HG03025 (cell line): ENCODE measurements around the gene TPM1.

Experiments
- ATAC-seq: cut with Tn5 transposase; IDR thresholded peaks from one replicate; pipeline ENCODE4 v1.9.1; 2021; ENCODE audit warnings: mild to moderate bottlenecking, moderate library complexity; ENCODE audit not compliant: unreplicated experiment, low FRiP score

TPM1 gene

GRCh38 chr15:63052961-63053698 is 10.6 kb downstream of the TPM1 start:
- no peak for ATAC-seq

GRCh38 chr15:63054281-63054683 is 11.7 kb downstream of the TPM1 start:
- no peak for ATAC-seq

DNA sequence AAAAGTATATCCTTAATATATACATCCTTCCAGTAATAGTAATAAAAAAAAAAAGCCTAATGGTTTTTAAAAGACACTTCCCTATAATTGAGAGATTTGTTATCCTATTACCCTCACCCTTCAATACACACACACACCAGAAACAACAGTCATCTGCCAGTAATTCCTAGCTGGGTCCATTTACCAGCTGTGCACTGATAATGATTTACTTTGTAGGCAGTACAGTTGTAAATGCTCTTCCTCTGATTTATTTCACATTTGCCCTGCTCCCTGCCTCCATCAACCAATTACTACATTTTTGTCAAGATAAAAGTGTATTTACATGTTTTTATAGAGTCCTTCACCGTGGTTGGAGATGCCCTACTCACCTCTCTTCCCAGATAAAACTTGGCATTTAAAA is 12.4 kb downstream of the TPM1 start:
- ATAC-seq: no peak

GRCh38 chr15:63056829-63057228 is 14.3 kb downstream of the TPM1 start:
- no peak for ATAC-seq

GRCh38 chr15:63057468-63058345 is 15.2 kb downstream of the TPM1 start:
- ATAC-seq: no peak

GRCh38 chr15:63059075-63059474 is 16.5 kb downstream of the TPM1 start:
- ATAC-seq: no peak

DNA sequence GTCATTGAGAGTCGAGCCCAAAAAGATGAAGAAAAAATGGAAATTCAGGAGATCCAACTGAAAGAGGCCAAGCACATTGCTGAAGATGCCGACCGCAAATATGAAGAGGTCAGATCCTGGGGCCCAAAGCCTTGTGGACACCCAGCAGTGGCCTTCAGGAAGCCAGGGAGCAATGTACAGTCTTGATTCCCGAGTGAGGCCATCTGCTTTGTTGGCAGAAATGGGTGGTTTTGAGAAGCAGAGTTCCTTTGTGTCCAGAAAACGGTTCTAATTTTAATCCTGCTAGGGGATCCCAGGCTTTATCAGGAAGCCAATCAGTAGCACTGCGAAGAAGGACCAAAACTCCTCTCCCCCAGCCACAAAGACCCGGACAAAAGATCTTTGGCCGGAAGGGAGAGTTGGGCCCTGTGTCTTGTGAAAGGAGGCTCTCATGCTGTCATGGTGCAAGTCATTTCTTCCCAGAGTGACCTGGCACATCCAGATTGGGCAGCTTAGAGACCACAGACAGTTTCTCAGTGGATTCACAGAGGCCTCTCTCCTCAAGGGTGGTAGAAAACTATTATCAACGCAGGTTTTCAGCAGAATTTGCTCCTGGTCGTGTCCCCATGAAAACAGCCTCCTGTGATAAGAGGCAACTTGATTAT is 17.1 kb downstream of the TPM1 start:
- ATAC-seq: no peak

DNA sequence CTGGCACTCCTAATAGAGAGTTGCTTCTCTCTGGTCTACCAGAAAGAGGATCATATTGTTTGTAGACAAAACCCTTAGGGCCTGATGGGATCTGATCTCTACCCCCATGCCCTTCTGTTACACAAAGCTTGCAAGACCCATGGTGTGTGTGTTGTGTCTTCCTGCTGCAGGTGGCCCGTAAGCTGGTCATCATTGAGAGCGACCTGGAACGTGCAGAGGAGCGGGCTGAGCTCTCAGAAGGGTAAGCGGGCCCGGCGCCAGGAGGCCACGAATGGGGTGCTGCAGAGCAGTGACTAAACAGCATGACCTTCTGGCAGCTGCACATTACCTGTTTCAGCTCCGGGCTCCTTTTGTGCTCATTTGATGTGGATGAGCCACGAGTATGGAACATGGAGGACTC is 18.2 kb downstream of the TPM1 start:
- ATAC-seq: no peak

DNA sequence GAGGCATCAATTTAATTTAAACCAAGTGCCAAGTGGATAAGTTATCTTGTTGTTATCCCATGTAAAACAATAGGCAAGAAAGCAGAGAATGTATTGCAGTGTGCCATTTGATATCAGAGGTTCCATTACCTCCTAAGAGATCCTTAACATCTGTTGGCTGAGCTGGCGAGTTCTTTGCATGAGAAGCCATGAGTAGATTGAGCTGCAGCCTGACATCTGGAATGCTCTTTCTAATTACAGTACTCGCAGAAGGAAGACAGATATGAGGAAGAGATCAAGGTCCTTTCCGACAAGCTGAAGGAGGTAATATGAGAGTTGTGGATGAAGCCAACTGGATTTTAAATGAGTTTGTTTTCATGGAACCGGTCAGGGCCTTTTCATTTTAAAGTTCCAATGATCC is 19.4 kb downstream of the TPM1 start:
- no peak for ATAC-seq

GRCh38 chr15:63063164-63063756 is 20.7 kb downstream of the TPM1 start:
- ATAC-seq: no peak

- ATAC-seq: no peak
These were observed 21.4 kb downstream of the TPM1 start for GRCh38 chr15:63063877-63064409.

GRCh38 chr15:63065262-63066221 is 23.0 kb downstream of the TPM1 start:
- ATAC-seq: no peak

DNA sequence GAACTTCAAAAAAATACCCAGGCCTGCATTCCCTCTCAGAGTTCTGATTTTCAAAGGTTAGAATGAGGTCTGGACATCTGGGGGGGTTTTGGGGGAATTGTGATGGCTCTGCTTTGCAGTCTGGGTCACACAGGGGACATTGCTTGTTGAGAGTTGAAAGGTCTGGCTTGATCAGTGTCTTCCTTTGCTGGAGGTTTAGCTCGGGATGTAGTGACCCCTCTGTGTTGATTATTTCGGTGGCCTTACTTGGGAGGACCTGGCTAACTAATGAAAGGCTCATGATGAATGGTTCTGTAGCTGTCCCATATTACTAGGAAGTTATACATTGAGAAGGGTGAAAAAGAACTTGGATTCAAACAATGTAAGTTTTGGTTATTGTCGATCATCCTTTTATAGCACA is 23.7 kb downstream of the TPM1 start:
- ATAC-seq: no peak

GRCh38 chr15:63067306-63067705 is 24.8 kb downstream of the TPM1 start:
- no peak for ATAC-seq

DNA sequence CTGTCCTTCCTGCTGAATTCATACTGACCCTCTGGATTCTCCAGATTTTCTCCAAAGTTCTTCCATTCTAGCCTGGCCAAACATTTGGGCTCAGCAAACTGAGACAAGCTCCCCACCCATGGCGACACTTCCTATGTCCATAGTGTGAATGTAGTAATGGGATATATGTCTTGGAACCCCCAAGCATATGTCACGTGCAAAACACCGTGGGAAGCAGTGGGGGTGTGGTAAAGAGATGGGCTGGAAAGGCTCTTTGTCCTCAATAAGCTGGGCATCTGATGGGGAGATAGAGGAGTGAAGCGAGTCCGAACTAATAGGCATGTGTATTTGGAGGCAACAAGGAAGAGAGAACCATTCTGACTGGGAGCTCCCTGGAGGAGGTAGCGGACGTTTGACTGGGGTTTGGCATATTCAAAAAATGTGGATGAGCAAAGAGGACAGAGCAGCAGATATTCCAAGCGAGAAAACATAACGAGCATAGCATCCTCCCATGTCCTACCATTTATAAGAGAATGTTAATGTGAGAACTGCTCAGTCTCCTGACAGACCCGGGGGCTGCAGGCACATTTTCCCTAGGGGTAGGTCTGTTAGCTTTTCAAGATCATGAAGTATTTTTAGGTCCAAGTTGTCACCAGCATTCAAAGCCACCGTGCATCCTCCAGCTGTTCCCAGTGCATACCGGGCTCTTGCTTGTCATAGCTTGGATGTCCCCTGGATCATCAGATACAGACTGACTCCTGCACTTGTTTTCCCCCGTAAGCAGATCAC is 25.6 kb downstream of the TPM1 start:
- no peak for ATAC-seq

GRCh38 chr15:63069616-63070090 is 27.1 kb downstream of the TPM1 start:
- no peak for ATAC-seq

DNA sequence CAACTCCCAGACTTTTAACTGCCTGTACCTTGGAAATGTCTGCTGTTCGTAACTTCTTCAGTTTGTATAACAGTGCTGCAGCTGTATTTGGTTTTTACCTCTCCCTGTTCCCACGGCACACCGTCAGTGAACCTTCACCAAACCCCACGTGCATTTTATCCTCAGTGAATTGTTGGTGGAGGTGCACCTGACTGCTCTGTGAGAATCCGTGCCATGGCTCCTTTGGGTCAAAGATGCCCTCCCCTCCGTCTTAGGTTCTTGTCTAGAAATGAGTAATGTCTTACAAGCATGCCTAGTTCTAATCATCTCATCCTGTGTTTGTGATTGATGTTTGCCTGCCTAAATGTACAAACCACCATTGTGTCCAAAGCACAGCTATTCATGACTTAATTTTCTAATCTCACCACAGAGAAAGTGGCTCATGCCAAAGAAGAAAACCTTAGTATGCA is 28.2 kb downstream of the TPM1 start:
- no peak for ATAC-seq

- no peak for ATAC-seq
These were observed 28.9 kb downstream of the TPM1 start for GRCh38 chr15:63071288-63071909.
